LNCaP clone FGC (cell line): ENCODE measurements around the gene C14orf93.

Source experiments
- DNase-seq: peaks from one replicate; pipeline ENCODE4 v3.0.0-alpha.2; 2011; ENCODE audit warnings: low read depth
- H3K4me3 ChIP-seq: 2 replicates; pipeline ENCODE4 v1.5.1; 2011; ENCODE audit warnings: mild to moderate bottlenecking, low read depth, low read length, control low read depth
- CTCF ChIP-seq: IDR thresholded peaks from 2 replicates; pipeline ENCODE4 v1.5.1; 2012; ENCODE audit warnings: mild to moderate bottlenecking; ENCODE audit not compliant: control insufficient read depth, insufficient read depth; ENCODE audit errors: extremely low read depth

Gene C14orf93

GRCh38 chr14:22981090-22981875, 28.7 kb downstream of the C14orf93 start:
- no peak for TF ChIP-seq CTCF
- DNase-seq, result no peak
- H3K4me3 ChIP-seq, result peak overlapping the region; percentile 88

GRCh38 chr14:22980672-22981089, 29.3 kb downstream of the C14orf93 start:
- DNase-seq, result no peak
- no peak for TF ChIP-seq CTCF

GRCh38 chr14:22979748-22980392, 30.1 kb downstream of the C14orf93 start:
- TF ChIP-seq CTCF, result no peak
- no peak overlapping the region for H3K4me3 ChIP-seq
- DNase-seq, result no peak

More at GRCh38 chr14:22980672-22981089, 29.3 kb downstream of the C14orf93 start:
- peak overlapping the region; percentile 88 for H3K4me3 ChIP-seq

- no peak for DNase-seq
- TF ChIP-seq CTCF, result no peak
- H3K4me3 ChIP-seq, result no peak overlapping the region
Observed at GRCh38 chr14:22978981-22979671, 30.8 kb downstream of the C14orf93 start.

GRCh38 chr14:22978487-22978837, 31.5 kb downstream of the C14orf93 start:
- no peak for TF ChIP-seq CTCF
- no peak for DNase-seq
- H3K4me3 ChIP-seq, result no peak overlapping the region

GRCh38 chr14:22977684-22978486, 32.1 kb downstream of the C14orf93 start:
- no peak overlapping the region for H3K4me3 ChIP-seq
- TF ChIP-seq CTCF, result no peak
- DNase-seq, result no peak
